ENCODE data around the gene HYCC2.

GRCh38 chr2:201118121-201118960 lies 46.9 kb upstream of the HYCC2 start:
- TF ChIP-seq, protein P1, sequence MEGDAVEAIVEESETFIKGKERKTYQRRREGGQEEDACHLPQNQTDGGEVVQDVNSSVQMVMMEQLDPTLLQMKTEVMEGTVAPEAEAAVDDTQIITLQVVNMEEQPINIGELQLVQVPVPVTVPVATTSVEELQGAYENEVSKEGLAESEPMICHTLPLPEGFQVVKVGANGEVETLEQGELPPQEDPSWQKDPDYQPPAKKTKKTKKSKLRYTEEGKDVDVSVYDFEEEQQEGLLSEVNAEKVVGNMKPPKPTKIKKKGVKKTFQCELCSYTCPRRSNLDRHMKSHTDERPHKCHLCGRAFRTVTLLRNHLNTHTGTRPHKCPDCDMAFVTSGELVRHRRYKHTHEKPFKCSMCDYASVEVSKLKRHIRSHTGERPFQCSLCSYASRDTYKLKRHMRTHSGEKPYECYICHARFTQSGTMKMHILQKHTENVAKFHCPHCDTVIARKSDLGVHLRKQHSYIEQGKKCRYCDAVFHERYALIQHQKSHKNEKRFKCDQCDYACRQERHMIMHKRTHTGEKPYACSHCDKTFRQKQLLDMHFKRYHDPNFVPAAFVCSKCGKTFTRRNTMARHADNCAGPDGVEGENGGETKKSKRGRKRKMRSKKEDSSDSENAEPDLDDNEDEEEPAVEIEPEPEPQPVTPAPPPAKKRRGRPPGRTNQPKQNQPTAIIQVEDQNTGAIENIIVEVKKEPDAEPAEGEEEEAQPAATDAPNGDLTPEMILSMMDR (IDR thresholded peaks at IDR 0.05): peak; percentile 48 to 65 (median 55)
- TF ChIP-seq POLR2A (IDR thresholded peaks at IDR 0.05): peak; percentile 20 to 50
